Fibroblast of villous mesenchyme (primary cell): Measurements from ENCODE around the gene DFFB. TPM values are rescaled to one million over a fixed set of nuclear protein-coding genes. Genes with fewer than 3 reads are reported as not detected.

Source experiments
- DNase-seq: peaks from one replicate; pipeline ENCODE4 v3.0.0-alpha.2; 2010; ENCODE audit warnings: low read depth
- H3K4me3 ChIP-seq: 2 replicates; pipeline ENCODE4 v1.5.1; 2011; ENCODE audit warnings: low read depth, mild to moderate bottlenecking, low read length
- CTCF ChIP-seq: IDR thresholded peaks from 2 replicates; pipeline ENCODE4 v1.5.1; 2012; ENCODE audit warnings: low read depth, mild to moderate bottlenecking, low read length; ENCODE audit not compliant: insufficient read depth
- total RNA-seq: library from RNA; depleted of rRNA; stranded (reverse); fragments of >200 nt; gene quantifications from 2 replicates; pipeline ENCODE4 v1.2.3, GENCODE V29; 2012

The DFFB gene
- total RNA-seq, 1 donor = 4.7 TPM

GRCh38 chr1:3831689-3832088 lies 25.6 kb upstream of the DFFB start:
- no peak for TF ChIP-seq CTCF
- peak; percentile 57 for DNase-seq
- no peak overlapping the region for H3K4me3 ChIP-seq

- no peak for DNase-seq
- no peak for TF ChIP-seq CTCF
- H3K4me3 ChIP-seq = no peak overlapping the region
Measured at GRCh38 chr1:3834701-3835100, 22.6 kb upstream of the DFFB start.

GRCh38 chr1:3836421-3836820 lies 20.9 kb upstream of the DFFB start:
- no peak for DNase-seq
- no peak for TF ChIP-seq CTCF
- H3K4me3 ChIP-seq = no peak overlapping the region

GRCh38 chr1:3837200-3837599 lies 20.1 kb upstream of the DFFB start:
- H3K4me3 ChIP-seq = no peak overlapping the region
- DNase-seq = no peak
- TF ChIP-seq CTCF = no peak

GRCh38 chr1:3837685-3838084 lies 19.6 kb upstream of the DFFB start:
- no peak overlapping the region for H3K4me3 ChIP-seq
- TF ChIP-seq CTCF = no peak
- no peak for DNase-seq

- no peak overlapping the region for H3K4me3 ChIP-seq
- TF ChIP-seq CTCF = no peak
- DNase-seq = no peak
Measured at GRCh38 chr1:3838788-3839187, 18.5 kb upstream of the DFFB start.

- no peak overlapping the region for H3K4me3 ChIP-seq
- no peak for DNase-seq
- TF ChIP-seq CTCF = no peak
Measured at GRCh38 chr1:3841491-3841890, 15.8 kb upstream of the DFFB start.
